ENCODE measurements around the gene GOSR1.

- TF ChIP-seq CTCF (conservative IDR thresholded peaks at IDR 0.05) (no peak), ZFX (IDR thresholded peaks at IDR 0.05) (no peak)
Observed at GRCh38 chr17:30483159-30483558, 6.0 kb downstream of the GOSR1 start.

Data from C4-2B (cell line).